GM18870 (cell line): ENCODE data around the gene FAM110A.
"Not testable (repeated sequence)": the region's sequence is repeated elsewhere in the genome, so short reads cannot be mapped to it uniquely, and the experiment has no call there.

ENCODE experiments used
- ATAC-seq: cut with Tn5 transposase; IDR thresholded peaks from one replicate; pipeline ENCODE4 v1.9.1; 2021; ENCODE audit warnings: moderate library complexity; ENCODE audit not compliant: unreplicated experiment

The FAM110A gene

GRCh38 chr20:822651-823573 lies 10.6 kb upstream of the FAM110A start:
- no peak for ATAC-seq

GRCh38 chr20:823574-823902 lies 10.0 kb upstream of the FAM110A start:
- no peak for ATAC-seq

GRCh38 chr20:824490-824889 lies 9.0 kb upstream of the FAM110A start:
- no peak for ATAC-seq

GRCh38 chr20:824916-825315 lies 8.6 kb upstream of the FAM110A start:
- no peak for ATAC-seq

GRCh38 chr20:825710-826421 lies 7.6 kb upstream of the FAM110A start:
- ATAC-seq = no peak

GRCh38 chr20:826695-827323 lies 6.7 kb upstream of the FAM110A start:
- no peak for ATAC-seq

- ATAC-seq = not testable (repeated sequence)
Measured at GRCh38 chr20:827981-828380, 5.5 kb upstream of the FAM110A start.

GRCh38 chr20:828987-829386 lies 4.5 kb upstream of the FAM110A start:
- no peak for ATAC-seq

GRCh38 chr20:829551-829950 lies 4.0 kb upstream of the FAM110A start:
- no peak for ATAC-seq

GRCh38 chr20:830011-830521 lies 3.4 kb upstream of the FAM110A start:
- no peak for ATAC-seq

- ATAC-seq = no peak
Measured at GRCh38 chr20:831251-831650, 2.3 kb upstream of the FAM110A start.

- no peak for ATAC-seq
Measured at GRCh38 chr20:831956-832355, 1.6 kb upstream of the FAM110A start.

- ATAC-seq = no peak
Measured at GRCh38 chr20:833121-833449, 430 bp upstream of the FAM110A start.

GRCh38 chr20:834151-834746 lies 734 bp downstream of the FAM110A start:
- no peak for ATAC-seq

GRCh38 chr20:835608-836045 lies 2.1 kb downstream of the FAM110A start:
- no peak for ATAC-seq

GRCh38 chr20:836190-836589 lies 2.7 kb downstream of the FAM110A start:
- ATAC-seq = no peak

- no peak for ATAC-seq
Measured at GRCh38 chr20:839015-839414, 5.5 kb downstream of the FAM110A start.

GRCh38 chr20:839626-840025 lies 6.1 kb downstream of the FAM110A start:
- ATAC-seq = no peak

- no peak for ATAC-seq
Measured at GRCh38 chr20:840503-840857, 7.0 kb downstream of the FAM110A start.

GRCh38 chr20:840858-841567 lies 7.5 kb downstream of the FAM110A start:
- no peak for ATAC-seq
